ENCODE measurements around the gene TMEM114.

- TF ChIP-seq, protein P1, sequence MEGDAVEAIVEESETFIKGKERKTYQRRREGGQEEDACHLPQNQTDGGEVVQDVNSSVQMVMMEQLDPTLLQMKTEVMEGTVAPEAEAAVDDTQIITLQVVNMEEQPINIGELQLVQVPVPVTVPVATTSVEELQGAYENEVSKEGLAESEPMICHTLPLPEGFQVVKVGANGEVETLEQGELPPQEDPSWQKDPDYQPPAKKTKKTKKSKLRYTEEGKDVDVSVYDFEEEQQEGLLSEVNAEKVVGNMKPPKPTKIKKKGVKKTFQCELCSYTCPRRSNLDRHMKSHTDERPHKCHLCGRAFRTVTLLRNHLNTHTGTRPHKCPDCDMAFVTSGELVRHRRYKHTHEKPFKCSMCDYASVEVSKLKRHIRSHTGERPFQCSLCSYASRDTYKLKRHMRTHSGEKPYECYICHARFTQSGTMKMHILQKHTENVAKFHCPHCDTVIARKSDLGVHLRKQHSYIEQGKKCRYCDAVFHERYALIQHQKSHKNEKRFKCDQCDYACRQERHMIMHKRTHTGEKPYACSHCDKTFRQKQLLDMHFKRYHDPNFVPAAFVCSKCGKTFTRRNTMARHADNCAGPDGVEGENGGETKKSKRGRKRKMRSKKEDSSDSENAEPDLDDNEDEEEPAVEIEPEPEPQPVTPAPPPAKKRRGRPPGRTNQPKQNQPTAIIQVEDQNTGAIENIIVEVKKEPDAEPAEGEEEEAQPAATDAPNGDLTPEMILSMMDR (IDR thresholded peaks at IDR 0.05) = no peak
- no peak for TF ChIP-seq POLR2A (IDR thresholded peaks at IDR 0.05)
- no peak for TF ChIP-seq EP300 (IDR thresholded peaks at IDR 0.05)
These were observed 3.9 kb upstream of the TMEM114 start for GRCh38 chr16:8594149-8594666.
